Fibroblast of lung (primary cell): ENCODE results near the gene ENC1.

ENCODE experiments used
- EZH2 ChIP-seq: IDR thresholded peaks from 2 replicates; pipeline ENCODE4 v1.5.1; 2012; ENCODE audit warnings: low read length, control low read depth, mild to moderate bottlenecking; ENCODE audit errors: missing control alignments
- TF ChIP-seq, protein P1 (sequence below), 2 donors: IDR thresholded peaks in 1 of 2; conservative IDR thresholded peaks in 1 of 2; 1 replicate in 1 of 2; 2 replicates in 1 of 2; pipeline ENCODE4 v1.5.1; 2011 to 2012; ENCODE audit warnings: low read length in 2 of 2, control low read depth in 1 of 2, inconsistent platforms in 1 of 2, low read depth in 1 of 2, mild to moderate bottlenecking in 1 of 2

DNA sequence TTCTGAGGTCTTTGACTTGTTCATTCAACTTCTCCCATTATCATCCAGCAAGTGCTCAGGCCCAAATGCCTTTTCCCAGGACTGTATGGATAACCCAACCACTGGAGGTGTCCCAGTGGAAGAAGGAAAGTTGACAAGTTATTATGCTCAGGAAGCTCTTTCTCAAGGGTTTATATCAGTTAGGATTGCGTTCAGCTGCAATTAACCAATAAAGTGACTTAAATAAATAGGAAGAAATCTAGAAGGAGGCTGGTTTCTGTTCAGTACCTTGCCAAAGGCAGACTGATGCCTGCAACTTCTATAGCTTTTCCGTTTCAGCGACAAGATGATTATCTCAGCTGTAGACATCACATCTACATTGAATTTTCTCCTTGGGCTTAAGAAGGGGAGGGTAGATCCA lies 52.1 kb downstream of the ENC1 start:
- TF ChIP-seq EZH2: no peak
- TF ChIP-seq, protein P1, sequence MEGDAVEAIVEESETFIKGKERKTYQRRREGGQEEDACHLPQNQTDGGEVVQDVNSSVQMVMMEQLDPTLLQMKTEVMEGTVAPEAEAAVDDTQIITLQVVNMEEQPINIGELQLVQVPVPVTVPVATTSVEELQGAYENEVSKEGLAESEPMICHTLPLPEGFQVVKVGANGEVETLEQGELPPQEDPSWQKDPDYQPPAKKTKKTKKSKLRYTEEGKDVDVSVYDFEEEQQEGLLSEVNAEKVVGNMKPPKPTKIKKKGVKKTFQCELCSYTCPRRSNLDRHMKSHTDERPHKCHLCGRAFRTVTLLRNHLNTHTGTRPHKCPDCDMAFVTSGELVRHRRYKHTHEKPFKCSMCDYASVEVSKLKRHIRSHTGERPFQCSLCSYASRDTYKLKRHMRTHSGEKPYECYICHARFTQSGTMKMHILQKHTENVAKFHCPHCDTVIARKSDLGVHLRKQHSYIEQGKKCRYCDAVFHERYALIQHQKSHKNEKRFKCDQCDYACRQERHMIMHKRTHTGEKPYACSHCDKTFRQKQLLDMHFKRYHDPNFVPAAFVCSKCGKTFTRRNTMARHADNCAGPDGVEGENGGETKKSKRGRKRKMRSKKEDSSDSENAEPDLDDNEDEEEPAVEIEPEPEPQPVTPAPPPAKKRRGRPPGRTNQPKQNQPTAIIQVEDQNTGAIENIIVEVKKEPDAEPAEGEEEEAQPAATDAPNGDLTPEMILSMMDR (conservative IDR thresholded peaks at IDR 0.05 in 1 of 2, IDR thresholded peaks at IDR 0.05 in 1 of 2; ENCODE audit: low read depth in 1 of 2, low read length in 2 of 2): no peak
